NCI-H187 (cell line): ENCODE results near the gene MPZL1.

Experiments
- DNase-seq, 2 experiments: peaks; one replicate each; lab custom pipeline; 2025; lab: John Stamatoyannopoulos, UW

The MPZL1 gene

GRCh38 chr1:167695756-167696561 lies 25.8 kb upstream of the MPZL1 start:
- DNase-seq: no peak

DNA sequence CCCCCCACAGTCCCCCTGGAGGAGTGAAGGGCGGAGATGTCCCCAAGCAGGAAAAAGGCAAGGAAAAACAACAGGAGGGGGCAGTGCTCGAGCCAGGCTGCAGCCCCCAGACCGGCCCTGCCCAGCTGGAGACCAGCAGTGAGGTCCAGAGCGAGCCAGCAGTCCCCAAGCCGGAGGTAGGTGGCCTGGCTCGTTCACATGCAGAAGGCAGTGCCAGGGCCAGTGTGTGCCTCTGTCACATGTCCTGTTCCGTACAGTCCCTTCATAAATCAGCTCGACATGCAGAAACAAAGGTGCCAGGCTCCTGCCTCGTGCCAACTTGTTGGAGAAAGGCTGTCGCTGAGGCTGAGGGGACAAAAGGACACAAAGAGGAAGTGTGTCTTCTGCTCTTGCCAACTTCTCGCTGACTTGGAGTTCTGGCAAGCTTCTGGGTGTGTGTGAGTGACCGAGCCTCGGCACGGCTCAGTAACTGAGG lies 24.1 kb upstream of the MPZL1 start:
- DNase-seq: no peak

DNA sequence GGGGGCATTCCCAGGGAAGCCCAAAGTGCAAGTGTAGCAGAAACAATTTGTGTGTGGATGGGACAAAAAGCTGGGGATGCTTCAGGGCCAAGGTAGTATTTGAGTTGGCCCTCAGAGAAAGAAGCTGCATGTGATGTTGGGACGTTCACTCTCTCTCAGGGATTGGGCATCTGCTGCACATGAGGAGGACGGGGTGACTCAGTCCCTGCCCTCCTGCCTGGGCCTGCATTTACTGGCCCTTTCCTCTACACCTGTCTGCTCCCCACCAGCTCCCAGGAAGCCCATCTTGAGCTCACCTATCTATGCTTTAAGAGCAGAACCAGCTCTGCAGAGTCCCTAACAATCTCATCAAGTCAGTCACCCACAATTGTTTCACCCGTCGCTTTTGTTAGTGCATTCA lies 23.5 kb upstream of the MPZL1 start:
- DNase-seq: no peak

- DNase-seq: no peak
Measured at GRCh38 chr1:167701510-167701909, 20.3 kb upstream of the MPZL1 start.

DNA sequence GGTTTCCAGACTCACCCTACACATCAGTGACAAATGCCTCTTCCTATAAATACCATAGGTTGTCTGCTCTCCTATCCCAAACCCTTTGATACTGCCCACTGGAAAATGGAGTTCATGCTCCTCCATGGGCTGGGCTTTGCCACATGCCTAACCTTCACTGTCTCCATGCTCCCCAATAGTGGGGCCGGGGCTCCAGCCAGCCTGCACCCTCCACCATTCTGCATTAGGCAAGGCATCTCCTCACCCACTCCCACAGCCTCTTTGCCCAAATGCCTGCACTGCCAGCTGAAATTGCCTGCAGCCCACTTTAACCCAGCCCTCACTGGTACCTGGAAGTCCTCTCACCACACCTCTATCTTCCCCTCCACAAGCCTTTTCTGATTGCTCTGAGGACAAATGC lies 18.2 kb upstream of the MPZL1 start:
- DNase-seq: no peak

DNA sequence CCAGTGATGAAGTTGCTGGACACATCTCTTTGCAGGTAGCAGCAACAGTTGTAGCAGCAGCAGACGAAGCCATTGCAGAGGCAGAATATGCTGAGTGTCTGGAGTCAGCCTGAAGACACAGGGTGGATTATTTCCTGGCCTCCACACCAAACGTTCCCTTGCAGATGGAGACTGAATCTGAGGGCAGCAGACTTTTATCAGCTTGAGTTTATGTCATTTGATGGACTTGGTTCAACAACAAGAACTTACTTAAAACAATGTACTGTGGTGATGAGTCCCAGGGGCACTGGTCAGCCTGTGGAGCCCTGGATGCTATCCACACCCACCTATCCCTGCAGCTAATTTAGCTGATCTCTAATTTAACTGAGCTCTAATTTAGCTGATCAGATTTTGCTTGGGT lies 17.1 kb upstream of the MPZL1 start:
- no peak for DNase-seq

- DNase-seq: no peak
Measured at GRCh38 chr1:167705250-167705649, 16.5 kb upstream of the MPZL1 start.

DNA sequence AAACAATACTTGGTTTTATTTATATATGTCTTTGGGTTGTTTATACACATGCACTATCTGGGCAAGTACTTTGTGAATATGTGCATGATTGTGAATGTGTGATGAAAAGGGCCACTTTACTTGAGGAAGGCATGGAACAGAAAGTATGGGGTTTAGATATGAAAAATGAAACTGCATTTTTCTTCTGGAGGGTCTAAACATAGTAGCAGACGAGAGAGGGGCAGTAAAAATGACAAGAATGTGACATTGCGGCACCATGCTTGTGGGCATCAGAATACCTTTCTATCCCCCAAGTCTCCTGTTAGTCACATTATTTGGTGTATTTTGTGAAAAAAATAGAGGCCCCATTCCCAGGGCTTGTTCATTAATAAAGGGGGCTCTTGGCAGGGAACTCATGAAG lies 15.4 kb upstream of the MPZL1 start:
- no peak for DNase-seq

DNA sequence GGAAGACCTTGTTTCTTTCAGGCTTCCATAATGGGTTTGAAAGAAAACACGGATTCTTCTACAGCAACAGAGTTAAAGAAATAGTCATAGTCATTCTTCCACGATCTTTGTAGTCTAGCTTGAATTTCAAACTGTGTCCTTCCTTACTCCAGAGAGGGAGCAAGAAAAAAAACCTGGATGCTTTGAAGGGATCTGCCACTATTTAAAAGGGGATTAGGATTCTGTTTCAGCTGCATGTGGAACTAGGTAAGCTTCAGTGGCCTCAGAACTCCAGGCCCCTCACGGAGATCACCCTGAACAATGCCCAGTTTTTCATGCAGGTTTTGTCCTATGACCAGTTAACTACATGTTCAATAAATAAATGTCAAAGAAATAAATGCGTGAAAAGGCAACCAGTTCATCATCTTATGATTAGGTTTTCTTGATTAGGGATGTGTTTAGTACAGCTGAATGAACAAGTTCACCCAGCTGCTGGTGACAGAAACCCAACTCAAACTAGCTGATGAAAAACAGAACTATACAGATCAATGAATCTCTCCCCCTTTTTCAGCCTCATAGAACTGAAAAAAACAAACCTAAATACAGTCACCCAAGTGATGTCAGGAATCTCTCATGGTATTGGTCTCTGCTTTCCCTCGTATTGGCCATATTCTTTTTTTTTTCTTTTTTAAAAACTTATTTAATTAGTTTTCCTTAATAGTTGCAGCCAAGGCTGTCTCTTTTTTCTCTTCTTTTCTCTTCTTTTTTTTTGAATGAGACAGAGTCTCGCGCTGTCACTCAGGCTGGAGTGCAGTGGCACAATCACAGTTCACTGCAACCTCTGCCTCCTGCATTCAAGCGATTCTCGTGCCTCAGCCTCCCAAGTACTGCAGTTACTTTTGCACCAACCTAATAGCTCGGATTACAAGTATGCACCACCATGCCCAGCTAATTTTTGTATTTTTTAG lies 14.6 kb upstream of the MPZL1 start:
- no peak for DNase-seq

DNA sequence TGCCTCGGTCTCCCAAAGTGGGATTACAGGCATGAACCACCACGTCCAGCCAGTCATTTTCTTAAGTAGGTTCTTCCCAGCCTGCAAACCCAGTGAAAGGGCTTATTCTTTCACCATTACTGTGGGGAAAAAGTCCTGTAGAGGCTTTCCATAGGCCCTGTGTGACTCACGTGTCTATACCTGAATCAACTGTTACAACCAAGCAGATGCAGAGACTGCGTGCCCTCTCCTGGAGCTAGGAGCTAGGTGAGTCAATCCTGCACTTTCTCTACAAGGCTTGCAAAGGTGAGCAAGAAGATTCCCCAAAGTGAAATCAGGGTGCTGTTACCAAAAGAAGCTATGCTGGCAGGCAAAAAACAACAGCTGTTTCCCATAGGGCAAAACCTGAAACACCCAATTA lies 13.8 kb upstream of the MPZL1 start:
- DNase-seq: no peak

GRCh38 chr1:167708940-167709389 lies 12.8 kb upstream of the MPZL1 start:
- no peak for DNase-seq

DNA sequence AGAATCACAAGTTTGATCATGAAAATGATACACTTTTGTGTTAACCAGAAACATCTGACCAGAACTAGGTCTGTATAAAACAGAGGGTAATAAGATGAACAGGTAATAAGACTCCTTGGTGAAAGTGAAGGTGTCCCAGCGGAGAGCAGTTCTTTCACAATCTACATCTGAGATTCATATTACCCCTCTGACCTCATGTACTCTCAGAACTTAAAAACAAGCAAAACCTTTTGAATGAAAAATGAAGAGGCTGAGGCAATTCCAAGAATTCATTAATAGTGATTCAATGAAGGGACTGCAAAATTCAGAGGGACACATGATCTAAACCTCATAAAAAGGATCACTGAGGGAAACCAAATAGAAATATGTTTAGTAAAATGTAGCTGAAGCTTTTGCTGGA lies 10.9 kb upstream of the MPZL1 start:
- no peak for DNase-seq

DNA sequence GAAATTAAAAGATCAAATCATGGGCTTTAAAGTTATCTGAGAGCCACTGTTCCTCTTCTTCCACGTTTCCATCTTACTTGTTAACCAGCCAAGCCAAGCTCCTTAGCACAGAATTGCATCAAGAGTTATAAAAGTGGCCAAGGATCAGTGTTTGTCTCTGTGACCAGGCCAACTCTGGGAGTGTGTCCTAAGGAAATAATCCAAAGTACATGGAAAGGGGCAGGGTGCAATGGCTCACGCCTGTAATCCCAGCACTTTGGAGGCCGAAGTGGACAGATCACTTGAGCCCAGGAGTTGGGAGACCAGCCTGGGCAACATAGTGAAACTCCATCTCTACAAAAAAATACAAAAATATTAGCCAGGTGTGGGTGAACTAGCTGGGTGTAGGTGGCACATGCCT lies 10.0 kb upstream of the MPZL1 start:
- no peak for DNase-seq

DNA sequence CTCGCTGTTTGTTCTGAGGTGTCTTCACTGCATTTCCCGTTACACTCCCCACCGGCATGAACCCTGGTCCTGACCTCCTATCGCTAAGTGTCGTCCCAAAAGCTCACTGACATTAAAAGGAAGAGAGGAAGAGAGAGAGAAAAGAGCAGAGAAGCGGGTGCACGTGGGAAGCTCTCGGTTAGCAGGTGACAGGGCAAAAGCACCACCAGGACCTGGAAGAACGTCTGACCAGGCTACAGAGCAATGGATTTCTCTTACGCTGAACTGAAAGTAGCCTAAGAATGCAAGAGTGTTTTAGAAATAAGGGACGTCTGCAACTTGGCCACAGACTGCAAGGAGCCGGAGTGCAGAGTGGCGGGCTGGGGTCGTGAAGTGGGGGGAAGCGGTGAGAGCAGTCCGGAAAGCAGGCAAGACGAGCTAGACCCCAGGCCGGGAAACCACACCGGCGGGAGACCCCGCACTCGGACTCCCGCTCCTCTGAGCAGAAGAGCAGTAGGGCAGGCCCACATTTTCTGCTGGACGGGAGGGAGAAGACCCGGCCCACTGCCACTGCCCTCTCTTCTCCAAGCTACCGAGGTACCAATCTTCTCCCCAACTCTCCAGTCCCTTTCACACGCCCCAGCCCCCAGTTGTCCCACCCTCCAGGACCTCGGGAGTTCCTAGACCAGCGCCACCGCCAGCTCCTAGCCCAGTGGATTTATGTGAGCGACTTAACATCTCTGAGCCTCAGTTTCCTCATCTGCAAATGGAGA lies 8.3 kb upstream of the MPZL1 start:
- DNase-seq: peak in 1 of 2 experiments; percentile 9

DNA sequence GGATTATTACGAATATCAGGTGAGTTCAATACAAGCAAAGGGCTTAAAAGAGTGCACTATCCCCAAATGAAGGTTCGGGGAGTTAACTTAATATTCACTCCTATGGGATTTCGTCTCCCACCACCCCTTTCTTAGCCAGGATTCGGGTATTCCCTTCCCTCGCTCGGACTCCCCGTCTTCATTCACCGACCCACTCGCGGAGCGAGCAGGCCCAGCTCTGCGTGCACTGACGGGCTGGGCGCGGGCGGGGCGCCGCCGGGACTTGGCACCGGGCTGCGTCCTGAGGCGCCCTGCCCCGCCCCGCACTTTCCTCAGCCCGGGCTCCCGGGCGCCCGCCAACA lies 7.7 kb upstream of the MPZL1 start:
- DNase-seq: no peak

DNA sequence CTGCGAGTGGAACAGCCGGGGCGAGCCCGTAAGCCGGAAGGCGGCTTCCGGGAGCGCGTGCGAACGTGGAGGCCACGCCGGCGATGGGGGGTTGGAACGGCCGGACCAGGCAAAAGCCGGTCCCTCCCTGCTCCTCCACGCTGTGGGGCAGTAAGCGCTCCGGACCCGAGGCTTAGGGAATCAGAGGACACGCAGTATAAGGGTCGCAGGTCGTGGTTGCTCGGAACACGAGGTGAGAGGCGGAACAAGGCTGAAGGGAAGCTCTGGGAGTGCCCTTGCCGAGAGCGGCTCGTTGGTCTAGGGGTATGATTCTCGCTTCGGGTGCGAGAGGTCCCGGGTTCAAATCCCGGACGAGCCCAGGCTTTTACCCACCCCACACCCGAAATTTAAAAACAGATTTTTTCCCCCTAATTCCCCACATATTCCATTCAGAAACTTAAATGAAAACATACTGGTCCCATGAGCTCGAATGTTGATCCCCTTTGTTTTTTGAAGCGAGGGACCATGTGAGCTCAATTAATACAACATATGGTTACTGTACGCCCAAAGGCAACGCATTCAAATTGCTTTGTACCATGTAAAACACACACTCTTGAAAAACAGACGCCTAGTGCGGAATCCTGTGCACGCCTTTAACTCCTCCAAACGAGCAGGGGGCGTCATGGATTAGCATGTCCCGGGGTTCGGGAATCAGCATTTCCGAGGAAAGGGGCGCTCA lies 7.2 kb upstream of the MPZL1 start:
- peak; percentile 88 to 95 for DNase-seq

DNA sequence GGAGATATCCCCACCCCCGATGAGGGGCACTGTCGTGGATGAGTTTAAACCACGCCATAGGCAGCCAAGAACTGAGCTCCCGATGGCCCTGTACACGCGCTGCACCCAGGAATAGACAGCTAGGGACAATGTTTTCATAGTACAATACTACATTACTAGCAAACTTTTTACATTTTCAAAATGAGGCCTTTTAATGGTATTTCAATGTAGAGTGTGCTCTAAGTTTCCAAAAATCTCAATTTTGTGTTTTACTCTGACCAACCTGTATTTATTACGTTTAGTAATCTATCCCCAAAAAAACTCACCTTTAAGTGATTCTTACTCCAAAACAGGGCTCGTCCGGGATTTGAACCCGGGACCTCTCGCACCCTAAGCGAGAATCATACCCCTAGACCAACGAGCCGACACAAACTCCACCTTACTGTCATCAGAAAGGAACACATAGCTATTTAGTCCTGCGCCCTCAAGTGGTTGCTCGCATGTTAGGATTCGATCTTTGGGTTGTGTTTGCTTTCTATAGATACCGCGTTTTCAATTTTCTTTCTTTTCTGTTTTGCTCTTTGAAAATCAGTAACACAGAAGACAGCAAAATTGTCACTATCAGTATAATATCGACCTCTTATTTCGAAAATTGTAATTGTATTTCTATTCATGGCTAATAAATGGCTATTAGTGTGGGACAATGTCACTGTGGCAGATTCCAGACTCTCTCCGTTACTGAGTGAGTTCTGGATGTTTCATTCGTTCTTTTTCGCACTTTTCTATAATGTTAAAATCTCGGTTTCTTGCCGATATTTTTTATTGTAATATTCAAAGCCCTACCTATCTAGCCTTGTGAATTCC lies 6.4 kb upstream of the MPZL1 start:
- DNase-seq: peak; percentile 90 to 99

DNA sequence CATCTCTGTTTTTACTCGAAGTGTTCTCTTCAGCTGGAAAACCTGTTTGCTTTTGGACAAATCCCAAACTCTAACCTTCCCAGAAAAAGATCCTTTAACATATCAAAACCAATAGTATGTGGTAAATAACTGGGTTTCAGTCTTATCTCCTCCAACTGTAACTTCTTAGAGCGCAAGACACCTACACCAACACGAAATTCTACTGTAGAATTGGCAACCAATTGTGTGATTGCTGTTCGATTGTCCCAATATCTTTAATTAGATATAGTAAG lies 5.8 kb upstream of the MPZL1 start:
- DNase-seq: peak in 1 of 2 experiments; percentile 73

DNA sequence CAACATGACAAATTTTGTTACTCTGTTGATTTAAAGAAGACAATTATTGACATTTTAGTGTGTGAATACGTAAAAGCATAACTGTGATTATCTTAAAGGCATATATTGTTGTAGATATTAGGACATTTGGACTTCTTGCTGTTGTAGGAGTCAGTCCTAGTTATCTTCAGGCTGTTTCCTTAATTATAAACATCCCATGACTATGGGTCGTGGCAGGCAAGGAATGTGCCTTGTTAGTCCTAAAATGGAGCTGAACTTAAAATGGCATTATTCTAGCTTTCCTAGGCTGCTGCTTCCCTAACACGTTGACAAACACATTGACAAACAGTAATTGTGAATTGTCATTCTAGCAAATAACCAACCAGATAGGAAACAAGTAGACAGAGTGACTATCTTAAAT lies 4.4 kb upstream of the MPZL1 start:
- no peak for DNase-seq

- DNase-seq: no peak
Measured at GRCh38 chr1:167718914-167719691, 2.7 kb upstream of the MPZL1 start.
